Vagina (tissue), 2 donors: ENCODE measurements around the gene IL17A. TPM values are rescaled to one million over a fixed set of nuclear protein-coding genes. Genes with fewer than 3 reads are reported as not detected.

Experiments
- DNase-seq, 2 donors: peaks; one replicate each; pipeline ENCODE4 v3.0.0-alpha.2; 2017; ENCODE audit errors: extremely low spot score in 2 of 2
- H3K27ac ChIP-seq: fragments of 200-600 bp; sonication (generic); one replicate; pipeline ENCODE4 v1.5.1; 2019
- H3K27me3 ChIP-seq: fragments of 200-600 bp; sonication (generic); one replicate; pipeline ENCODE4 v1.5.1; 2019
- H3K36me3 ChIP-seq, 2 donors: fragments of 200-600 bp; sonication (generic); one replicate each; pipeline ENCODE4 v1.5.1; 2017 to 2019
- H3K4me1 ChIP-seq: fragments of 200-600 bp; sonication (generic); one replicate; pipeline ENCODE4 v1.5.1; 2019
- H3K4me3 ChIP-seq, 2 donors: fragments of 200-600 bp; sonication (generic); 1 replicate in 1 of 2; 2 replicates in 1 of 2; pipeline ENCODE4 v1.5.1; 2016 to 2019
- H3K9me3 ChIP-seq: fragments of 200-600 bp; sonication (generic); one replicate; pipeline ENCODE4 v1.5.1; 2019
- CTCF ChIP-seq, 3 experiments: fragments of 450-650 bp in 2 of 3; fragments of 200-600 bp in 1 of 3; sonication (generic) in 1 of 3; IDR thresholded peaks; one replicate each; pipeline ENCODE4 v1.5.1; 2017 to 2019; ENCODE audit warnings: antibody characterized with exemption in 3 of 3, mild to moderate bottlenecking in 2 of 3, moderate library complexity in 2 of 3
- POLR2A ChIP-seq, 2 donors: fragments of 450-650 bp; IDR thresholded peaks; one replicate each; pipeline ENCODE4 v1.6.1; 2017; ENCODE audit warnings: antibody characterized with exemption in 2 of 2, mild to moderate bottlenecking in 2 of 2, moderate library complexity in 2 of 2
- POLR2AphosphoS5 ChIP-seq, 2 donors: sonication (generic); formaldehyde crosslinking; IDR thresholded peaks; one replicate each; pipeline ENCODE4 v1.9.0; 2017; ENCODE audit warnings: antibody characterized with exemption in 2 of 2, mild to moderate bottlenecking in 2 of 2, low read depth in 1 of 2; ENCODE audit not compliant: insufficient read depth in 1 of 2
- intact Hi-C: fragments of 100-400 bp; cut with DNase I; formaldehyde crosslinking; loops from one replicate; pipeline ENCODE4 v1.15.1; 2023
- total RNA-seq: library from RNA; depleted of rRNA; stranded (reverse); fragments of >200 nt; gene quantifications from one replicate; pipeline ENCODE4 v1.2.3, GENCODE V29; 2016

The IL17A gene
- total RNA-seq, 1 donor from 2014 or later: not detected

- no peaks in the 10 kb centered on the region for H3K27me3 ChIP-seq
- TF ChIP-seq CTCF (IDR thresholded peaks at IDR 0.05) (no peak), POLR2AphosphoS5 (IDR thresholded peaks at IDR 0.05; ENCODE audit: insufficient read depth in 1 of 2, low read depth in 1 of 2) (no peak), POLR2A (IDR thresholded peaks at IDR 0.05) (no peak)
These were observed 12.1 kb upstream of the IL17A start for GRCh38 chr6:52174118-52174517.

GRCh38 chr6:52176550-52176949, 9.6 kb upstream of the IL17A start:
- Histone ChIP-seq H3K27me3 (no peaks in the 10 kb centered on the region), H3K9me3 (no peaks in the 10 kb centered on the region), H3K27ac (no peak overlapping the region), H3K4me3 (no peak overlapping the region), H3K4me1 (no peaks in the 10 kb centered on the region), H3K36me3 (no peaks in the 10 kb centered on the region)
- intact Hi-C loops: no loop called here
- DNase-seq: no peak
- TF ChIP-seq CTCF (IDR thresholded peaks at IDR 0.05): no peak
- no peak for TF ChIP-seq POLR2A (IDR thresholded peaks at IDR 0.05)
- no peak for TF ChIP-seq POLR2AphosphoS5 (IDR thresholded peaks at IDR 0.05; ENCODE audit: insufficient read depth in 1 of 2, low read depth in 1 of 2)

More at GRCh38 chr6:52174118-52174517, 12.1 kb upstream of the IL17A start:
- intact Hi-C loops: no loop called here
- Histone ChIP-seq H3K4me1 (no peaks in the 10 kb centered on the region), H3K36me3 (no peaks in the 10 kb centered on the region), H3K27ac (no peak overlapping the region), H3K4me3 (no peak overlapping the region), H3K9me3 (no peaks in the 10 kb centered on the region)
- DNase-seq: no peak

- Histone ChIP-seq H3K4me1 (no peaks in the 10 kb centered on the region), H3K36me3 (no peaks in the 10 kb centered on the region), H3K27me3 (no peaks in the 10 kb centered on the region), H3K27ac (no peak overlapping the region), H3K4me3 (no peak overlapping the region), H3K9me3 (no peaks in the 10 kb centered on the region)
- intact Hi-C loops: no loop called here
- TF ChIP-seq POLR2AphosphoS5 (IDR thresholded peaks at IDR 0.05; ENCODE audit: insufficient read depth in 1 of 2, low read depth in 1 of 2): no peak
- TF ChIP-seq CTCF (IDR thresholded peaks at IDR 0.05): no peak
- TF ChIP-seq POLR2A (IDR thresholded peaks at IDR 0.05): no peak
- DNase-seq: no peak
These were observed 8.2 kb upstream of the IL17A start for GRCh38 chr6:52177961-52178360.

GRCh38 chr6:52180787-52181558, 5.2 kb upstream of the IL17A start:
- H3K27ac ChIP-seq: no peak overlapping the region
- intact Hi-C loops: no loop called here
- H3K9me3 ChIP-seq: no peaks in the 10 kb centered on the region
- DNase-seq: no peak
- H3K4me1 ChIP-seq: no peaks in the 10 kb centered on the region
- no peak overlapping the region for H3K4me3 ChIP-seq
- no peaks in the 10 kb centered on the region for H3K27me3 ChIP-seq
- TF ChIP-seq POLR2A (IDR thresholded peaks at IDR 0.05): no peak
- TF ChIP-seq CTCF (IDR thresholded peaks at IDR 0.05): no peak
- TF ChIP-seq POLR2AphosphoS5 (IDR thresholded peaks at IDR 0.05; ENCODE audit: insufficient read depth in 1 of 2, low read depth in 1 of 2): no peak
- H3K36me3 ChIP-seq: no peaks in the 10 kb centered on the region

- TF ChIP-seq POLR2AphosphoS5 (IDR thresholded peaks at IDR 0.05; ENCODE audit: insufficient read depth in 1 of 2, low read depth in 1 of 2) (no peak), CTCF (IDR thresholded peaks at IDR 0.05) (no peak), POLR2A (IDR thresholded peaks at IDR 0.05) (no peak)
- no peak for DNase-seq
- H3K27me3 ChIP-seq: no peaks in the 10 kb centered on the region
- intact Hi-C loops: no loop called here
- no peaks in the 10 kb centered on the region for H3K36me3 ChIP-seq
- no peak overlapping the region for H3K4me3 ChIP-seq
- no peaks in the 10 kb centered on the region for H3K4me1 ChIP-seq
- no peak overlapping the region for H3K27ac ChIP-seq
- H3K9me3 ChIP-seq: no peaks in the 10 kb centered on the region
These were observed 3.0 kb upstream of the IL17A start for GRCh38 chr6:52183131-52183713.
